ENCODE results near the gene VAV2. TPM values are rescaled to one million over a fixed set of nuclear protein-coding genes. Genes with fewer than 3 reads are reported as not detected.

Gene VAV2
- total RNA-seq, 1 donor from 2014 or later: 80.6 TPM

DNA sequence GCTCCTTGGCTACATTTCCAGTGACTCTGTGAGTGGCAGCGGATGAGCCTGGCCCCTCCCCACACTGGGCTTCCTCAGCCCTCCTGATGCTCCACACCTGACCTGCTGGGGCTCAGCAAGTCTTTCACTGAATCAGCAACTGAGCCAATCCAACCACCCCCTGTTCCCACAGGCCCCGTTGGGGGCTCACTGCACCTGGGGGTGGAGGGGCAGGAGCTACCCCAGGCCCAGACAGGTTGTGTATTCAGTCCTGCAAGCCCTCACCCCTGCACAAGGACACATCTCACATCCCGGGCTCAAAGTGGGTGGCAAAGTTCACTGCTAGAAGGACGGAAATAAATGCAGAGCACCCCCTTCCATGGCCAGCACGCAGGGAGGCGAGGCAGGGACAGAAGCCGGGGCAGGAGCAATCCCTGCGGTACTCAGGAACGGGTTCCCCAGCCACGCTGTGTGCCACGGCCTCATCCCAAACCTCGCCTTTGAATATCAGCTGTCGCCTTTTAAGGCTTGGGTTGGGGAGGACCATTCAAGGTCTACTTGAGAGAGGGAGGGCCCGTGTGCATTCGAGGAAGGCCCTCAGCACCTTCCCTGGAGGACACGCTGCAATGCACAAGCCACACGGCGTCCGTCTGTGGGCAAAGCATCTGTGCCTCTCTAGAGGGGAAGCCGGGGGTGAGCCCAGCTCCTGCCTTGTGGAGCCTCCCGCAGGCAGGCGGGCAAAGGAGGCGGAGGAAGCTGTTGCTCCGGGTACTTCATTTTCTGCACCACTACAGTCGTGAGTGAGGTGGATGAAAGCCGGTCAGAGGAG lies 179.0 kb downstream of the VAV2 start:
- Mint-ChIP-seq H3K27me3 (no peaks in the 10 kb centered on the region), H3K27ac (peak overlapping the region; percentile 33), H3K4me1 (ENCODE audit: low read depth) (no peaks in the 10 kb centered on the region), H3K4me3 (ENCODE audit: low read depth) (no peak overlapping the region), H3K9me3 (ENCODE audit: low read depth) (no peaks in the 10 kb centered on the region), H3K36me3 (ENCODE audit: insufficient read depth) (peaks cover 8% of the 10 kb centered on the region)
- DNase-seq (ENCODE audit: low spot score, unreplicated experiment): no peak
- no peak for TF ChIP-seq CTCF (IDR thresholded peaks at IDR 0.05; ENCODE audit: unreplicated experiment)

GRCh38 chr9:133812077-133812868 lies 179.9 kb downstream of the VAV2 start:
- H3K36me3 Mint-ChIP-seq (ENCODE audit: insufficient read depth): peaks cover 5% of the 10 kb centered on the region
- TF ChIP-seq CTCF (IDR thresholded peaks at IDR 0.05; ENCODE audit: unreplicated experiment): no peak
- no peaks in the 10 kb centered on the region for H3K9me3 Mint-ChIP-seq (ENCODE audit: low read depth)
- H3K27me3 Mint-ChIP-seq: no peaks in the 10 kb centered on the region
- H3K27ac Mint-ChIP-seq: no peak overlapping the region
- no peaks in the 10 kb centered on the region for H3K4me1 Mint-ChIP-seq (ENCODE audit: low read depth)
- DNase-seq (ENCODE audit: low spot score, unreplicated experiment): no peak
- no peak overlapping the region for H3K4me3 Mint-ChIP-seq (ENCODE audit: low read depth)

DNA sequence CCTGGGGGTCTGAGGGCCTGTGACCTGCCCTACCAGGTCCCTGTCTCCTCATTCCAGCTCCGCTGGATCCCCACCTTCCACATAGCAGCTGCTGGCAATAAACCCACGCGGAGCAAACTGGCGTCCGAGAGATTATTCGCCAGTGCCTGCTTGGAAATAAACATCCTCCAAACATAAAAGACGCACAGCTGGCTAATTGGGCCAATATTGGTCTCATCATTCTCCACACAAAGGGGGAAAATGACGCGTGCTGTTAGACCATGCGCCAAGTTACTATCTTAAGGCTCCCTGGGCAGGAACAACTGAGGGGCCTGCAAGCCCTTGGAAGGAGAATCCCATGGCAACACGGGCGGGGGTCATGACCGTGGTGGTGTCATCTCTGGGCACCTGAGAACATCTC lies 180.7 kb downstream of the VAV2 start:
- no peaks in the 10 kb centered on the region for H3K9me3 Mint-ChIP-seq (ENCODE audit: low read depth)
- peak overlapping the region; percentile 29 for H3K27ac Mint-ChIP-seq
- H3K4me1 Mint-ChIP-seq (ENCODE audit: low read depth): no peaks in the 10 kb centered on the region
- no peak overlapping the region for H3K4me3 Mint-ChIP-seq (ENCODE audit: low read depth)
- H3K36me3 Mint-ChIP-seq (ENCODE audit: insufficient read depth): peaks cover 2% of the 10 kb centered on the region
- no peak for DNase-seq (ENCODE audit: low spot score, unreplicated experiment)
- no peaks in the 10 kb centered on the region for H3K27me3 Mint-ChIP-seq
- no peak for TF ChIP-seq CTCF (IDR thresholded peaks at IDR 0.05; ENCODE audit: unreplicated experiment)

GRCh38 chr9:133810556-133811195 lies 181.4 kb downstream of the VAV2 start:
- H3K27me3 Mint-ChIP-seq: no peaks in the 10 kb centered on the region
- no peak overlapping the region for H3K27ac Mint-ChIP-seq
- DNase-seq (ENCODE audit: low spot score, unreplicated experiment): no peak
- H3K9me3 Mint-ChIP-seq (ENCODE audit: low read depth): no peaks in the 10 kb centered on the region
- H3K4me1 Mint-ChIP-seq (ENCODE audit: low read depth): no peaks in the 10 kb centered on the region
- no peak for TF ChIP-seq CTCF (IDR thresholded peaks at IDR 0.05; ENCODE audit: unreplicated experiment)
- peaks cover 2% of the 10 kb centered on the region for H3K36me3 Mint-ChIP-seq (ENCODE audit: insufficient read depth)
- no peak overlapping the region for H3K4me3 Mint-ChIP-seq (ENCODE audit: low read depth)

DNA sequence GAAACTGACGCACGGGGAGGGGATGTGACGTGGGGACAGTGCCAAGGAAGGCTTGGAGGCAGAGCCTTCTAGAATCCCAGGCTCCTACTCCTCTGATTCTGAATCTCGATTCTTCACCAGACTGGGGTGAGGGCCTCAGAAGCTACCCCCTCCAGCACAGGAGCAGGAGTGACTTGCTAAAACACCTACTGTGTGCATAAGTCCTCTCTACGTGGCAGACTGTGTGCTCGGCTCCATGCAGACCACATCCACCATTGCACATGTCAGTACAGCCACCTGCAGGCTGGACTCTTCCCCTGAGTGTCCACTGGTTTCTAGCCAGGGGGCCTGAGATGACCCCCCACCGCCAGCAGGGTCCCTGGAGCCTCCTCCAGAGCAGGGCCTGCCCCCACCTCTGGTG lies 182.8 kb downstream of the VAV2 start:
- no peak for TF ChIP-seq CTCF (IDR thresholded peaks at IDR 0.05; ENCODE audit: unreplicated experiment)
- no peaks in the 10 kb centered on the region for H3K4me1 Mint-ChIP-seq (ENCODE audit: low read depth)
- H3K36me3 Mint-ChIP-seq (ENCODE audit: insufficient read depth): no peaks in the 10 kb centered on the region
- H3K4me3 Mint-ChIP-seq (ENCODE audit: low read depth): no peak overlapping the region
- H3K27me3 Mint-ChIP-seq: no peaks in the 10 kb centered on the region
- no peak for DNase-seq (ENCODE audit: low spot score, unreplicated experiment)
- H3K9me3 Mint-ChIP-seq (ENCODE audit: low read depth): no peaks in the 10 kb centered on the region
- no peak overlapping the region for H3K27ac Mint-ChIP-seq

Measured in progenitor cell of endocrine pancreas (in vitro differentiated cells).